Measurements from ENCODE around the gene AGRP.

AGRP gene

DNA sequence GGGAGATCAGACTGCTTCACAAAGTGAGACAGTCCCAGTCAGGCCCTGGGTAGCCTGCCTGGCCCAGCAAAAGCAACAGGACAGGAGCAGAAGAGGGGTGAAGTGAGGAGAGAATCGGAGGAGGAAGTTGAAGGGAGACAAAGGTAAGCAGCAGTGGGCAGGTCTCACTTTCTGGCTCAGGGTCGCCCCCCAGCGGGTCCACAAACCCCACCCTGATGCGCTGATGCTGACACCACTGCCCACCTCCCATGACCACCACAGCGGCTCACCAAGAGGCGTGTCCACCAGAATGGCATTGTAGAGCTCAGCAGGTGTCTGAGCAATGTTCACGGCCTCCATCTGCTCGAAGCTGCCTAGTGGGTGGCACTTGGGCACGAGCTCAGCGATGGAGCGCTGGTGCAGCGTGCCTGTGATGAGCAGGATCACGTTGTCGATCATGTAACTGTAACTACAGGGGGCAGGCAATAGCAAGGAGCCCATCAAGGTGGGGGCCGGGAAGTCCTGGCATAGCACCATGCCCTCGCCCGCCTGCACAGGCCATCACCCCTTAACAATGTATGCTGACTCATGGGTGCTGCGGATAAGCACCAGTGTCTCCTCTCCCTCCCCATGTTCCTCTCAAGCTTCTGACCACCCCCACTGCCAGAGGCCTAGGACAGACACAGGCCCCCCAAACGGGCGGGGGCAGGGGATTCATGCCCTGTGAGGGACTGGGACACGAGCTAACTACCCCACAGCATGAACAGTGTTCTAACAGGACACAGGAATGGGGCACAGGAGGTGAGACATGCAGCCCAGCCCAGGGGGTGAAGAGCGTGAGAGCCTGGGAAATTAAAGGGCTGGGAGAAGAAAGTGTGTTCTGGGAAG lies 38.9 kb downstream of the AGRP start:
- H3K9me3 ChIP-seq (ENCODE audit: control insufficient read depth, low read length): no peaks in the 10 kb centered on the region
- peaks cover 14% of the 10 kb centered on the region for H3K79me2 ChIP-seq
- TF ChIP-seq, protein P1, sequence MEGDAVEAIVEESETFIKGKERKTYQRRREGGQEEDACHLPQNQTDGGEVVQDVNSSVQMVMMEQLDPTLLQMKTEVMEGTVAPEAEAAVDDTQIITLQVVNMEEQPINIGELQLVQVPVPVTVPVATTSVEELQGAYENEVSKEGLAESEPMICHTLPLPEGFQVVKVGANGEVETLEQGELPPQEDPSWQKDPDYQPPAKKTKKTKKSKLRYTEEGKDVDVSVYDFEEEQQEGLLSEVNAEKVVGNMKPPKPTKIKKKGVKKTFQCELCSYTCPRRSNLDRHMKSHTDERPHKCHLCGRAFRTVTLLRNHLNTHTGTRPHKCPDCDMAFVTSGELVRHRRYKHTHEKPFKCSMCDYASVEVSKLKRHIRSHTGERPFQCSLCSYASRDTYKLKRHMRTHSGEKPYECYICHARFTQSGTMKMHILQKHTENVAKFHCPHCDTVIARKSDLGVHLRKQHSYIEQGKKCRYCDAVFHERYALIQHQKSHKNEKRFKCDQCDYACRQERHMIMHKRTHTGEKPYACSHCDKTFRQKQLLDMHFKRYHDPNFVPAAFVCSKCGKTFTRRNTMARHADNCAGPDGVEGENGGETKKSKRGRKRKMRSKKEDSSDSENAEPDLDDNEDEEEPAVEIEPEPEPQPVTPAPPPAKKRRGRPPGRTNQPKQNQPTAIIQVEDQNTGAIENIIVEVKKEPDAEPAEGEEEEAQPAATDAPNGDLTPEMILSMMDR (IDR thresholded peaks at IDR 0.05): no peak
- H3K4me2 ChIP-seq (ENCODE audit: low read length): no peak overlapping the region
- H3K9ac ChIP-seq: no peak overlapping the region
- no peak overlapping the region for H3K27ac ChIP-seq
- H3K27me3 ChIP-seq (ENCODE audit: control insufficient read depth, insufficient read depth, low read length): no peaks in the 10 kb centered on the region
- no peak overlapping the region for H3K4me3 ChIP-seq (ENCODE audit: low read depth, low read length)
- no peaks in the 10 kb centered on the region for H3K36me3 ChIP-seq (ENCODE audit: control insufficient read depth, insufficient read depth, low read length)
- H2AFZ ChIP-seq: no peak overlapping the region
- H3K4me1 ChIP-seq: peaks cover 41% of the 10 kb centered on the region

DNA sequence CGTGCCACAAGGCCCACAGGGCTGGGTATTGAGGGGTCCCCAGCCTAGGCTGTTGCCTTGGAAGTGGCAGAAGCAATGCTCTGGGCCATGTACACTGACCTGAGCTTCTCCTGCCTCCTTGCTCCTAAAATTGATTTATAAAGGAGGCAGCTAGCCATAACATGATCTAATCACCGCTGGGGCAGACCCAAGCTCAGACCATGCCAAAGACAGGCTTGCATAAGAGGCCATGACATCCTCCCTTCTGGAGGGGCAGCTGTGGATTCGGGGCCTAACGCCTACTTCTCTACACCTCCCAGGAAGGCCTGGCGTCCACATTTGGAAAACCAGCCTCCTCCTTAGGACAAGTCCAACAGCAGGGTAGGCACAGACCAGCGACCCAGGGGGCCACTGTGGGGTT lies 40.1 kb downstream of the AGRP start:
- H3K27ac ChIP-seq: no peak overlapping the region
- peaks cover 41% of the 10 kb centered on the region for H3K4me1 ChIP-seq
- H3K9ac ChIP-seq: no peak overlapping the region
- H3K79me2 ChIP-seq: peaks cover 8% of the 10 kb centered on the region
- no peaks in the 10 kb centered on the region for H3K9me3 ChIP-seq (ENCODE audit: control insufficient read depth, low read length)
- H3K36me3 ChIP-seq (ENCODE audit: control insufficient read depth, insufficient read depth, low read length): no peaks in the 10 kb centered on the region
- TF ChIP-seq, protein P1 (IDR thresholded peaks at IDR 0.05): no peak
- peak overlapping the region; percentile 31 for H3K4me2 ChIP-seq (ENCODE audit: low read length)
- no peak overlapping the region for H3K4me3 ChIP-seq (ENCODE audit: low read depth, low read length)
- no peaks in the 10 kb centered on the region for H3K27me3 ChIP-seq (ENCODE audit: control insufficient read depth, insufficient read depth, low read length)
- H2AFZ ChIP-seq: no peak overlapping the region

DNA sequence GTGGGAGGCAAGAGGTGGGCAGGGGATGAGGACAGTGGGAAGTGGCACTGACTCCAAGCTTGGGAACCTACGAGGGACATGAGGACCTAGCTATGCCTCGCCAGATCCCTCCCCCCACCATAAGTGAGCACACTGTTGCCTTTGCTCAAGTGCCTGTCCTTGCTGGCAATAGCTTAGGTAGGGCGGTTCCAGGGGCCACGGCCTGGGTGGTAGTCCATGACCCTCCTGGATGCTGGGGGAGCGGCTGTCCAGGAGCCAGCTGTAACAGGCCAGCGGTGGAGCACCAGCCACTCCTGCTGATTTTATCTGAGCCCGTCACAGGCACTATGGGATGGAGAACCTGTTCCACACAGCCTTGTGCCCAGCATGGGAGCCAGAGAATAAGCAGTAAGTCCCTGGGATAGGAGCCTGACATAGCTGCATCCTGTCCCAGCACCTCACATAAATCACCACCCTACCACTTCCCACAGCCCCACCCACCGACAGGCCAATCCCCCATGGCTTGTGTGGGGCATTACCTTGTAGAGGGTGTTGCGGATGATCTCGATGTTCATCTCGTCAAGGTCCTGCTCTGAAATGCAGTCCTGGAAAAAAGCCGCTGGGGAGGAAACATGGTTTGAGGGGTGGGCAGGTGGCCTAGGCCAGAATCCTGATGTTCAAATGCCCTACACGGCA lies 40.6 kb downstream of the AGRP start:
- H3K27ac ChIP-seq: no peak overlapping the region
- no peak overlapping the region for H3K9ac ChIP-seq
- TF ChIP-seq, protein P1 (IDR thresholded peaks at IDR 0.05): no peak
- H3K36me3 ChIP-seq (ENCODE audit: control insufficient read depth, insufficient read depth, low read length): no peaks in the 10 kb centered on the region
- no peaks in the 10 kb centered on the region for H3K9me3 ChIP-seq (ENCODE audit: control insufficient read depth, low read length)
- H3K79me2 ChIP-seq: peaks cover 5% of the 10 kb centered on the region
- H3K27me3 ChIP-seq (ENCODE audit: control insufficient read depth, insufficient read depth, low read length): no peaks in the 10 kb centered on the region
- no peak overlapping the region for H3K4me3 ChIP-seq (ENCODE audit: low read depth, low read length)
- peak overlapping the region; percentile 31 for H3K4me2 ChIP-seq (ENCODE audit: low read length)
- H2AFZ ChIP-seq: no peak overlapping the region
- H3K4me1 ChIP-seq: peaks cover 41% of the 10 kb centered on the region

DNA sequence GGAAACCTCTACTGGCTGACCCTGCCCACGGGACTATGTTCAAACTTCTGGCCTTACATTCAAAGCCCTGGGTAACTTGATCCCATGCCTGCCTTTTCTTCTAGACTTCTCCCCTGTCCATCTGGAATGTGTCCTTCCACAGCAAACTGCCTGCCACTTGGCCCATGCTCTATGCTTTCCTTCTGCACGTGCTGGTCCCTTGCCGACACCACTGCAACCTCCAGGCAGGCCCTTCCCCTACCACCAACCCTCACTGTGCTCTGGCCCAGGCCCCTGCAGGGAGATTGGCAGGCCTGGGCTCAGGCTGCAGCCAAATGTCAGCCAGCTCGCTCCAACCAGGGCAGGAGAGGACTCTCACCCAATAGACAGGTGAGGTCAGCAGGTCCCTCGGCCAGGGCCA lies 41.4 kb downstream of the AGRP start:
- no peak overlapping the region for H3K9ac ChIP-seq
- no peak overlapping the region for H3K27ac ChIP-seq
- no peaks in the 10 kb centered on the region for H3K36me3 ChIP-seq (ENCODE audit: control insufficient read depth, insufficient read depth, low read length)

More for the DNA sequence above, 41.4 kb downstream of the AGRP start:
- H3K4me1 ChIP-seq: peaks cover 36% of the 10 kb centered on the region
- no peaks in the 10 kb centered on the region for H3K27me3 ChIP-seq (ENCODE audit: control insufficient read depth, insufficient read depth, low read length)
- peak overlapping the region; percentile 5 for H3K4me2 ChIP-seq (ENCODE audit: low read length)
- TF ChIP-seq, protein P1 (IDR thresholded peaks at IDR 0.05): no peak
- no peaks in the 10 kb centered on the region for H3K9me3 ChIP-seq (ENCODE audit: control insufficient read depth, low read length)
- no peak overlapping the region for H2AFZ ChIP-seq
- H3K4me3 ChIP-seq (ENCODE audit: low read depth, low read length): no peak overlapping the region
- no peaks in the 10 kb centered on the region for H3K79me2 ChIP-seq

All from parathyroid adenoma (tissue), 2 donors.